HFF-Myc (cell line): ENCODE data around the gene FARP1.

Experiments
- DNase-seq: peaks from one replicate; pipeline ENCODE4 v3.0.0-alpha.2; 2011; ENCODE audit warnings: low read depth; ENCODE audit errors: extremely low read depth
- H3K4me3 ChIP-seq: replicated peaks from 2 replicates; pipeline ENCODE4 v1.5.1; 2011; ENCODE audit warnings: low read depth, mild to moderate bottlenecking, control low read depth, low read length
- CTCF ChIP-seq: IDR thresholded peaks from 2 replicates; pipeline ENCODE4 v1.5.1; 2012; ENCODE audit warnings: mild to moderate bottlenecking, low read depth, low read length, control low read depth; ENCODE audit errors: missing control alignments

Gene FARP1

GRCh38 chr13:98384739-98385138, 241.8 kb downstream of the FARP1 start:
- TF ChIP-seq CTCF = no peak
- DNase-seq = no peak
- no peak overlapping the region for H3K4me3 ChIP-seq

- no peak for TF ChIP-seq CTCF
- H3K4me3 ChIP-seq = no peak overlapping the region
- DNase-seq = no peak
Observed at GRCh38 chr13:98385606-98386005, 242.7 kb downstream of the FARP1 start.

- no peak for TF ChIP-seq CTCF
- no peak for DNase-seq
- no peak overlapping the region for H3K4me3 ChIP-seq
Observed at GRCh38 chr13:98386637-98387036, 243.7 kb downstream of the FARP1 start.

GRCh38 chr13:98389319-98389718, 246.4 kb downstream of the FARP1 start:
- no peak for TF ChIP-seq CTCF
- DNase-seq = no peak

GRCh38 chr13:98390086-98390715, 247.3 kb downstream of the FARP1 start:
- H3K4me3 ChIP-seq = no peak overlapping the region
- DNase-seq = no peak
- no peak for TF ChIP-seq CTCF

More at GRCh38 chr13:98389319-98389718, 246.4 kb downstream of the FARP1 start:
- H3K4me3 ChIP-seq = no peak overlapping the region

- no peak for DNase-seq
- no peak overlapping the region for H3K4me3 ChIP-seq
- TF ChIP-seq CTCF = no peak
Observed at GRCh38 chr13:98393873-98394272, 251.0 kb downstream of the FARP1 start.
